ENCODE measurements around the gene PTPRN2.
A peak's percentile ranks its signal among the peaks of the same experiment; 100 is the strongest.

PTPRN2 gene

DNA sequence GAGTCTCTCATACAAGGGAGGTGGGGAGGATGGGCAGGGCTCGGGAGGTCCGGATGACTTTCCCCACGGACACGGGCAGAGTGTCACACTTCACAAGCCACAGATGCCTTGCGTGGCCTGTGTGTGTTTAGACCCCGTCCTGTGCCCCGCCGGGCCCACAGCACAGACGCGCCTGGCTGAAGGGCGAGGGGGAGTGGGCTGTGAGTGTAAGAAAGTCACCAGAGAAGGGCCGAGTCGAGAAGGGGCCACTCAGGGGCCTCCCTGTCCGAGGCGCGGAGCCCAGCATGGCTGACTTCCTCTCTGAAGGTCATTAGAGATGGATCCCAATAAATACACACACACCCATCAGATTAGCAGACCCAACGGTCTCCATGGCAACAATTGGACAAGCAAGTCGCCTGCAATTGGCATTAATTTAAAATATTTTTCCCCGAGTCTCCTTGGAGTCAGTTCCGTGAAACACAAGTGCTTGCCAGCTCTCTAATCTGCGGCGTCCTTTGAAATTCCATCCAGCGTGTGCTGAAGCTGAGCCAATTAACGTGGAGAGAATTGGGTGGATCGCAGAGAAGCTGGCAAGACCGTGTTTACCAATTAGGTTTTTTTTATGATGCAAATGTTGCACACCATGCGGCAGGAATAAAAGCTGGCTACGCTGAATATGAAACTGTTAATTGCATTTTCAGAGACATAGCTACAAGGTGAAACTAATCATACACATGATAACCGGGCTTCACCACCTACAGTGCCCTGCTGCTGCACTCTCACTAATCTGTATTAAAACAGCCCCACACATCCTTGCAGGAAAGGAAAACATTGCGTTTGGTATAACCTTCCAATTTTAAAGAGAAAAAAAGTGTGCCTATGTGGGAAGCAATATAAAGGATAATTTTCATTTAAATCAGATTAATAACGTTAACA lies 571.2 kb downstream of the PTPRN2 start:
- DNase-seq: peak; percentile 47

DNA sequence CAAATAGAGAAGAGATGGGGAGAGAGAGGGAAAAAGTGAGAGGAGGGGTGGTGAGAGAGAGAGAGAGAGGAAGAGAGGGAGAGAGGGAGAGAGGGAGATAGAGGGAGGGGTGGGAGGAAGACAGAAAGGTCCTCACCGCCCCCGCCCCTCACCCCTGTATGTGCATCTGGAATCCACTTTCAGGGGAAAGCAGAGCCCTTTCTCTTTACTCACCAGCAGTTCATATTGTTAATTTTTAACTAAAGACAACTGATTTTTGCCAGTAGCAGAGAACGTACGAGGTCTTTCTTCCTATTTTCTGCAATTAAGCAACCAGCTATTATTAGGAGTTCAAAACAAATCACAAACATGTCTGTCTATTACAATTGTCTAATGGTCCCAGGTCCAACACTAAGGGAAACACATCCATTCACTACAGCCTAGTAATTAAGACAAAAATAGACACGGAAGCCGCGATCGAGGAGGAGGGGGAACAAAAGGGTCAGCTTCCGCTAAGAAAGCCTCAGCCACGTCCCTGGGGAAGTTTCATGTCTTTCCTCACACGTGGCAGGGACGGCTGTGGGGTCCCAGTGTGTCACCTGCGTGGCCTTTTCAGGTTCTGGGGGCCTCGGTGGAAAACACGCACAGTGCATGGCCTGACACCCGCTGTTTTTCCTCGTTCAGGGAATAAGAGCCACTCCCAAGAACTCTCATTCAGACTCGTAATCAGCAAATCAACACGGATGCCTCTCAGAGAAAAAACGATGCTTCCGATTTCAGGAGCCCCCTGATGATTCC lies 572.0 kb downstream of the PTPRN2 start:
- peak; percentile 49 for DNase-seq

GRCh38 chr7:158014976-158015375 lies 572.6 kb downstream of the PTPRN2 start:
- DNase-seq: no peak

GRCh38 chr7:158013085-158013668 lies 574.4 kb downstream of the PTPRN2 start:
- DNase-seq: no peak

- DNase-seq: no peak
Observed at GRCh38 chr7:158011941-158012340, 575.7 kb downstream of the PTPRN2 start.

DNA sequence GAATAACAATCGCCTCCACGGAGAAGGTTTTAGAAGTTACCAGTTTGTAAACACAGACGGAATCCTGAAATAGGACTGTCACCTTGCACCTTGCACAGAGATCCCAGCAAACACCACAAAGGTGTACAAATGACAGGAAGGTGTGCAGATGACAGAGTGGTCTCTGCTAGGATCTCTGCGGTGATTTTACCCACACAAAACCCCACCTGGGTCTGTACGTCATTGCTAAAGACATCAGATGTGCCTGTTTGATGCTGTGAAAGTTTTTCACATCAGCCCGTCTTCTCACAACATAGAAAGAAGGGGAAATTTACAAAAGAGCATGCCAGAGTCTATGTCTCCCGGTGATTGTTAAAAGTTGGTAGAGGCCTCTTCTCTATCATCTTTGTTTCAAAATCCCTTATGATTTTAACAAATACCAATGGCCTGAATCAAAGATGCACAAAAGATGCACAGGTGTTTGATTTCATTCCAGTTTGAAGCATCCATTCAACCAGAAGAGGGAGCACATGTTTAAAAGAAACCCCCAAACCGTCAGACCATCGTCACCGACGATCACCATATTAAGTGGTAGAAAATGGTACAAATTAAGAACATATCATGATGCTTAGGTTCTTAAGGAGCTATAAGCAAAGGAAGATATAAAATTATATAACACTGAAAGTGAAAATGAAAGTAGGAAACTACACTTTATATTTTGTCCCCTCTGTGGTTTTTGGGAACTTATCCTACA lies 576.5 kb downstream of the PTPRN2 start:
- DNase-seq: no peak

DNA sequence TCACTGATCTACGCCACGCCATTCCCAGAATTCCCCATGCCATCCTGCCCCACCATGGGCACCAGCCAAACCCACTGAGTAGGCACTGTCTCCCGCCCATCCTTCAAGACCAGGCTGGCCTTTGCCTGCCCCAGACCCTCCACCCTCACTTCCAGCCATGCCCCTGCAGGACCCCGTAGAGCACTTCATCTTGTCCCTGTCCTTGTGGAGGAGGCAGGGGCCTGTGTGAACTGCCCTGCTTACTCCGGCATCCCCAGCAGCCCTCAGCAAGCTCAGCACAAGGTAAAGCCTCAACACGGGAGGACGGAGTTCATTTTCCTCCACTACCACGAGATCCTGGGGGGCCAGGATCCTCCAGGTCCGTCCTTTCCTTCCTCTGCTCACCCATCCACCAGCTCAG lies 577.7 kb downstream of the PTPRN2 start:
- DNase-seq: no peak

- DNase-seq: no peak
Observed at GRCh38 chr7:158008267-158008666, 579.4 kb downstream of the PTPRN2 start.

DNA sequence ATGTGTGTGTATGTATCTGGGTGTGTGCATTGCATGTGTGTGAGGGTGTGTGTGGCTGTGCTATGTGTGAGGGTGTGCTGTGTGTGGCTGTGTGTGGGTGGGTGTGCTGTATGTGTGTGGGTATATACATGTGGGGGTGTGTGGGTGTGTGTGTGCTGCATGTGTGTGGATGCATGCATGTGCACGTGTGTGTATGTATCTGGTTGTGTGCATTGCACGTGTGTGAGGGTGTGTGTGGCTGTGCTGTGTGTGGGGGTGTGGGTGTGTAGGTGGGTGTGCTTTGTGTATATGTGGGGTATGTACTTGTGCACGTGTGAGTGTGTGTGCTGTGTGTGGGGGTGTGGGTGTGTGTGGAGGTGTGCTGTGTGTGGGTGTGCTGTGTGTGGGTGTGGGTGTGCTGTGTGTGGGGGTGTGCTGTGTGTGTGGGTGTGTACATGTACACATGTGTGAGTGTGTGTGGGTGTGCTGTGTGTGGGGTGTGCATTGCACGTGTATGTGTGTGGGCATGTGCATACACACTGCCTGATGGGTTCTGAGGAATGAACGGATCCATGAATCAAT lies 579.8 kb downstream of the PTPRN2 start:
- no peak for DNase-seq

DNA sequence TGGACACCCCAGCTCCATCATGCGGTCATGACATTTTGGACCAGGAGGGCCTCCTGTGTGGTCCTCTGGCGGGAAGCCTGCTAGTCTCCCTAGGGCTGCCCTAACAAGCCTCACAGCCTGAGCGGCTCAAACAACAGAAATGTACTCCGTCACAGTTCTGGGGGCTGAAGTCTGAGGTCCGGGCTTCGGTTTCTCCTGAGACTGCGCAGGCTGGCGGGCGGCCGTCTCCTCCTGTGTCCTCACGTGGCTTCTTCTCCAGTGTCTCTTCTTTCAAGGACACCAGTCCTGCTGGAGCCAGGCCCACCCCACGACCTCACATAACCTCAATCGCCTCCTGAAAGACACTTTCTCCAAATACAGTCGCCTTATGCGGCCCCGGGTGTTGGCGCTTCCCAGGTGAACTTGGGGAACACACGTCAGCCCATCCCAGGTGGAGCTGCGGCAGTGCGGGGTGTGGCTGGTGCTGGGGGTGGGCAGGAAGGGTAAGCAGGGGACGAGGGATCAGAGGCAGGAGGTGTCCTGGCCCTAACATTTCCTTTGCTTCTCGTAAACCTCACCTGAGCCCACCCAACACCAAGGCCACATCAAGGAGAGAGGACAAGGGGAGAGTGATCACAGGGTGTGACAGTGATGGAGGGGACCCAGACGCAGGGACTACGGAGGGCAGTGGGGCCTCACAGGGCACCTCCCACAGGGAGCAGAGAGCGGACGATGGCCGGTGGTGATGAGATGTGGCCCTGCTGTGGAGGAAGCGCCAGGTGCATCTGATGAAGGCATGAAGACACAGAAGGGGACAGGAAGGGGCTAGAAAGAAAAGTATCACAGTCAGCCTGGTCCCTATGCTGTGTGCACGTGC lies 580.6 kb downstream of the PTPRN2 start:
- DNase-seq: no peak

GRCh38 chr7:158005531-158005930 lies 582.1 kb downstream of the PTPRN2 start:
- no peak for DNase-seq

DNA sequence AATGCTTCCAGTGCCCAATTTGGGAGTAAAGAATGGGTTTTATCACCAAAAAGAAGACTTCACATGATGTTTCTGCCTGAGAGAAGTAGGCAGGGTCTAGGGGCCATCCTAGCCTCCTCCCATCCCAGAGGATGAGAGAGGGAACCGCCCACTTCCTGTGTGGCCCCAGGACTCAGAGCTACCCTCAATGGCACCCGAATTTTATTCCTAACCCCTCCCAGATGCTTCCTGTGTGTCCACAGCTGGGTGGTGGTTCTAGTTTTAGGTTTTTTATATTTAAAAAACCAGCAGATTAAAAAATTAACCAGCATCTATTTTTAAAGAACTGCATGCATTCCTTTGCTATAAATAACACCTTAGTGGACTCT lies 583.5 kb downstream of the PTPRN2 start:
- no peak for DNase-seq

- no peak for DNase-seq
Observed at GRCh38 chr7:158003441-158004122, 584.0 kb downstream of the PTPRN2 start.

DNA sequence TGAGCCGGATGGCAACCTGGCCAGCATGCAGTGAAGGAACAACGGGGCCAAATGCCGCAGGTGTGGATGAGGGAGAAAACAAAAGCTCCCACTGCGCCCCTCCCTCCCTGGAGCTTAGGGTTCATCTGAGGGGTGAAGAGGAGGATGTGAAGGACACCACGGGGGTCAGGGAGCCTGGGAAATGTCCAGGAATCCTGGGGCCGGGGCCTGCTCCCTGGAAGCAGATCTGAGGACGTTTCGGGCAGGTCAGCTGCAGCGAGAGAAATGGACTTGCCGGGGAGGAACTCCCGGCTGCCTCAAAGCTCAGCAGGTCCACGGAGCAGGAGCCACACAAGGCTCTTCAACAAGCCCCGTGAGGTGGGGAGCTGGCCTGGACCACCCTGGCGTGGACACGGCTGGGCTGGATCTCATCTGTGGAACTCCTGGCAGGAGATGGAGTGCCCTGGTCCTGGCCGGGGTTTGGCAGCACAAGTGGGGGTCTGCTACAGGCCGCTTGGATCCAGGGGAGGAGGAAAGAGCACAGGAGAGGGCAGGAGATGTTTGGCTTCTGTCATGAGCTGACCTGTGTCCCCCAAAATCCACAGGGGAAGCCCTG lies 585.0 kb downstream of the PTPRN2 start:
- no peak for DNase-seq

GRCh38 chr7:158001621-158002320 lies 585.9 kb downstream of the PTPRN2 start:
- DNase-seq: no peak

- no peak for DNase-seq
Observed at GRCh38 chr7:158001003-158001402, 586.6 kb downstream of the PTPRN2 start.

- no peak for DNase-seq
Observed at GRCh38 chr7:158000160-158000559, 587.5 kb downstream of the PTPRN2 start.

DNA sequence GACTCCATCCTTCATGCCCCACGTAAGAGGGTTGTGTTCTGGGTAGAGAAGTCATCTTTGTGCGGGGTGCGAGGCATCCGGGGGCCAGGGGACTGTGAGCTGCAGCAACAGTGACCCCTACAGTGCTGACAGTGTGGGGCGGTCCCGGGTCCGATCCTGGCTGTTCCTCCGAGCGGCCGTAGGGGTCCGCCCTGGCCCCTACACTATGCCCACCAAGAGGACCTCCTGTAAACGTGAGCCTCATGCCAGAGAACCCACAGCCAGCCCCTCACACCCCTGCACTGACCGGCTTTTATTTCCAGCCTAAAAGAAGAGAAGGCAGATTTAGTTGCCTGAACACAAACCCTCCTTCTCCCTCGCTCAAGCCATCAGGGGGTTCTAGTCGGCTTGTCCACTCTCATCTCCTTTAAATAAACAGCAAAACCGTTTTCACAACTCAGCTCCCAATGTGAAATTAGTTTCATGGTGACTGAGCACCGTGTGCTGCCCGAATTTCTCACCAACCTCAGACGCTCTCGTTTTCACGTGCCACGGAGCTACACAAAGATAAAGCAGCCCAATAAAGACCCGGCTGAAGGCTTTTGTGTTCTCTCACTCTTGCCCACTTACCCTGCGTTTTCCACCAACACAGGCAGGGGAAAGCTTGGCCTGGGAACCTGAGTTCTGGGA lies 588.6 kb downstream of the PTPRN2 start:
- DNase-seq: no peak

GRCh38 chr7:157997471-157997870 lies 590.2 kb downstream of the PTPRN2 start:
- no peak for DNase-seq

DNA sequence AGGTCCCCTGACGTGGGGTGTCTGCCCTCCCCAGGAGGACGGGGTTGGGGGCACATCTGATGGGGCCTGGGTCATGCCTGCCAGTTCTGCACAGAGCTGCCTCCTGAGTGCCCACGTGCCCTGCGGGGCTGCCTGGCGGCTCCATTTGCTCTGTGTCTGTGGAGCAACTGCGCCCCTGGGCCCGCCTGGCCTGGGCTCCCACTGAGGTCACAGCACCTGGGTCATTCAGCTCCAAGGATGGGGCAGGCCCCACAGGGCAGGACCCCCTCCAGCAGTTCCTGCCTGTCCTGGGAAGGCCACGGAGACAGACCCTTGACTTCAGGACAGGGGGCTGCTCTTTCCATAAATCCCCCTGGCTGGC lies 590.6 kb downstream of the PTPRN2 start:
- DNase-seq: no peak
